Nephron (organoid): ENCODE results near the gene STX11.
A peak's percentile ranks its signal among the peaks of the same experiment; 100 is the strongest.

ENCODE experiments used
- H3K27ac Mint-ChIP-seq, 3 experiments: 2 replicates each; pipeline ENCODE4 v1.8.0; 2020; ENCODE audit warnings: mixed read lengths in 3 of 3, mild to moderate bottlenecking in 2 of 3, moderate library complexity in 1 of 3
- H3K27me3 Mint-ChIP-seq: 2 replicates; pipeline ENCODE4 v1.8.0; 2021; ENCODE audit warnings: low read depth, mild to moderate bottlenecking, moderate library complexity, mixed read lengths
- H3K36me3 Mint-ChIP-seq: 2 replicates; pipeline ENCODE4 v1.8.0; 2020; ENCODE audit warnings: low read depth, mixed read lengths
- H3K4me1 Mint-ChIP-seq: 2 replicates; pipeline ENCODE4 v1.8.0; 2020; ENCODE audit warnings: mixed read lengths
- H3K4me3 Mint-ChIP-seq, 3 experiments: 2 replicates each; pipeline ENCODE4 v1.8.0; 2020; ENCODE audit warnings: mild to moderate bottlenecking in 3 of 3, mixed read lengths in 3 of 3, moderate library complexity in 2 of 3
- H3K9me3 Mint-ChIP-seq: 2 replicates; pipeline ENCODE4 v1.8.0; 2020; ENCODE audit warnings: mixed read lengths
- CTCF ChIP-seq, 3 experiments: fragments of 200-600 bp; sonication (generic); IDR thresholded peaks; one replicate each; pipeline ENCODE4 v1.5.0; 2021; ENCODE audit warnings: antibody characterized with exemption in 3 of 3; ENCODE audit not compliant: unreplicated experiment in 3 of 3

The STX11 gene

GRCh38 chr6:144211160-144211559 is 60.8 kb downstream of the STX11 start:
- Mint-ChIP-seq H3K27ac (no peak overlapping the region), H3K4me1 (peaks cover 9% of the 10 kb centered on the region), H3K4me3 (no peak overlapping the region), H3K27me3 (no peaks in the 10 kb centered on the region), H3K36me3 (no peaks in the 10 kb centered on the region), H3K9me3 (peaks cover 3% of the 10 kb centered on the region)
- no peak for TF ChIP-seq CTCF (IDR thresholded peaks at IDR 0.05; ENCODE audit: unreplicated experiment in 3 of 3)

DNA sequence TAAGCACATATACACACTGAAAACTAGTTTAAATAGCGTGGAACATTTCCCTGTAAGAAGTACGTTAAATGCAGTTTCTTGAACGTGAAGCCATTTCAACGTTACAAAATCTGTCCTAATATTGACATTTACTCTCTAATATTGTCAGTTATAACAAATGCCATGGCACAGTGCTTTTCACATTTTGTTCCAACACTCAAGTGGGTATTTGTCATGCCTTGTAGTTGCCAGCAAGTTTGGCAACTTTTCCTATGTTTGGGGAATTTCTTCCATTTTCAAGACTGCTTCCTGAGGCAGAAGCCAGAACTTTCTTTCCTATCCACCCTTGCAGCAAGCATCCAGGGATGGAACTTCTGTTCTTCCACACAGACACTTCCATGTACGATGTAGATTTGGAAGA is 63.0 kb downstream of the STX11 start:
- Mint-ChIP-seq H3K4me3 (no peak overlapping the region), H3K9me3 (no peaks in the 10 kb centered on the region), H3K27ac (no peak overlapping the region)

DNA sequence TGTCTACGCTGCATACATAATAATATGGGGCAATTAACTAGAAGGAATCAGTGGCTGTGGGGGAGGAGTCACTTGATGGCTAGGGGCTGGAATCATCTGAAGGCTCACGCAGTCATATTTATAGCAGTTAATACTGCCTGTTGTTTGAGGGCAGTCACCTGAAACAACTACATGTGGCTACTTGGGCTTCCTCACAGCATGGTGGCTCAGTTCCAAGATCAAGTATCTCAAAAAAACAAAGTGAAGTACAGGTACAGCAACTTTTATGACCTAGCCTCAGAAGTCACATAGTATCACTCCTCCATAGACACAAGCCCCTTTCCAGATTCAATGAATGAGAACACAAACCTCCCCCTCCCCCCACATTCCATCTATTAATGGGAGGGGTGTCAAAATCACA is 63.7 kb downstream of the STX11 start:
- Mint-ChIP-seq H3K4me1 (peaks cover 17% of the 10 kb centered on the region), H3K4me3 (peak overlapping the region; percentile 23 to 55 (median 33)), H3K9me3 (no peaks in the 10 kb centered on the region), H3K27me3 (no peaks in the 10 kb centered on the region), H3K36me3 (no peaks in the 10 kb centered on the region), H3K27ac (no peak overlapping the region)
- no peak for TF ChIP-seq CTCF (IDR thresholded peaks at IDR 0.05; ENCODE audit: unreplicated experiment in 3 of 3)

More for the DNA sequence above, 63.0 kb downstream of the STX11 start:
- TF ChIP-seq CTCF (IDR thresholded peaks at IDR 0.05; ENCODE audit: unreplicated experiment in 3 of 3), result no peak
- H3K27me3 Mint-ChIP-seq, result no peaks in the 10 kb centered on the region
- no peaks in the 10 kb centered on the region for H3K36me3 Mint-ChIP-seq
- H3K4me1 Mint-ChIP-seq, result peaks cover 17% of the 10 kb centered on the region

DNA sequence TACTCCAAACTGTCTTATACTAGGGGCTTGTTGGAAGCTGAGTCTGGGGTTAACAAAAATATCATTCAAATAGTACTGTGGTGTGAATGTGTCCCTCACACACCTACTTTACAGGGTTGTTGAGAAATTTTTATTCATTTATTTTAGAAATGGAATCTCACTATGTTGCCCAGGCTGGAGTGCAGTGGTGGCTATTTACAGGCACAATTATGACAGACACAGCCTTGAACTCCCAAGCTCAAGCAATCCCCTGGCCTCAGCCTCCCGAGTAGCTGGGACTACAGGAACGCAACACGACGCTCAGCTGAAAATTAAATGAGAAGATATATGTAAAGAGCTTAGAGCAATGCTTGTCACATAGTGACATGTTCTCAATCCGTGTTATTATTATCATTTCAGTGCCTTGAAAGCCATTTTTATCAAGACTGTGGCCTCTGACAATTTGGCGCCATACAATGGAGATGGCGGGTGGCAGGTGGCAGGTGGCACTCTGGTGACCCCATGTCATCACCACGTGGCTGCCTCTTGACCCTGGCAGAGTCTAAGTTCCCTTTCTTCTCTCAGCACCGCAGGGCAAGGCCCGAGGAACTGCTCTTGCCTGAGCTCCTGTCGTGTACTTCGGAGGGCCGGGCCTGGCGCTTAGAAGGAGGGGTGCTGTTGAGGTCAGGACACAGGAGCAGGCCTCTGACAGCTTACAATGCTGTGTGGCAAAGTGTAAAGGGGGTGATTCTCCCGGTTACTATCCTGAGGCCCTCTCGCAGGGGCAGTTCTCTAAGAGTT is 64.5 kb downstream of the STX11 start:
- no peaks in the 10 kb centered on the region for H3K9me3 Mint-ChIP-seq
- peak overlapping the region; percentile 95 to 96 (median 96) for H3K27ac Mint-ChIP-seq
- TF ChIP-seq CTCF (IDR thresholded peaks at IDR 0.05; ENCODE audit: unreplicated experiment in 3 of 3), result no peak

DNA sequence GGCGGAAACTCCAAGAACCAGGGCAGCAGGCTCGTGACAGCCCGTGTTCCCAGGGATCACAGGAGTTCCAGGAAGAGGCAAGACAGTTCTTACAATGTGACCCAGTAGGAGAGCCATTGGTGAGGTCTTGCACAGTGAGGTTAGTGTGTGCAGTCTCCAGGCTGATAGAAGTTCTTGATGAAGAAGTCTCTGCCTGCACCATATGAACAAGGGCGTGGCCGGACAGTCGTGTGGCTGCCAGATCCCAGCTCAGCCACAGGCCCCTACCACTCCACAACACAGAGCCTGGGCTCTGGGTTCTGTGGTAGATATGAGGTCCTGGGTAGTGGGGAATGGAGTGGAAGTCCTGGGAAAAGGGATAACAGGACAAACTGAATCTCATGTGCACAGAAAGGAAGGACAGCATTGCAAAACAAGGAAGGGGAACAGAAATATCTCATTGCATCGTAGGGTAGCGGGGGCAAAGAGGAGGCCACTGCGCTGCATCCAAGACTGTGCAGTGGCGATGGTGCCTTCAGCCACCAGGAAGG is 65.2 kb downstream of the STX11 start:
- H3K4me1 Mint-ChIP-seq, result peaks cover 17% of the 10 kb centered on the region
- TF ChIP-seq CTCF (IDR thresholded peaks at IDR 0.05; ENCODE audit: unreplicated experiment in 3 of 3), result no peak
- no peaks in the 10 kb centered on the region for H3K9me3 Mint-ChIP-seq
- peak overlapping the region; percentile 87 to 93 (median 88) for H3K4me3 Mint-ChIP-seq
- H3K27me3 Mint-ChIP-seq, result no peaks in the 10 kb centered on the region
- H3K36me3 Mint-ChIP-seq, result no peaks in the 10 kb centered on the region
- H3K27ac Mint-ChIP-seq, result peak overlapping the region; percentile 95 to 96 (median 96)

More for the DNA sequence above, 64.5 kb downstream of the STX11 start:
- peak overlapping the region; percentile 87 to 93 (median 88) for H3K4me3 Mint-ChIP-seq
- H3K27me3 Mint-ChIP-seq, result no peaks in the 10 kb centered on the region
- no peaks in the 10 kb centered on the region for H3K36me3 Mint-ChIP-seq
- peaks cover 17% of the 10 kb centered on the region for H3K4me1 Mint-ChIP-seq
